HEK293T (cell line): Measurements from ENCODE around the gene C11orf21.

ENCODE experiments used
- ARNT ChIP-seq: fragments of 450-650 bp; IDR thresholded peaks from 2 replicates; pipeline ENCODE4 v1.6.1; 2017; ENCODE audit warnings: mild to moderate bottlenecking
- ELF4 ChIP-seq: fragments of 450-650 bp; IDR thresholded peaks from 2 replicates; pipeline ENCODE4 v1.6.1; 2017; ENCODE audit warnings: antibody characterized with exemption
- FOXM1 ChIP-seq: fragments of 450-650 bp; IDR thresholded peaks from 2 replicates; pipeline ENCODE4 v1.6.1; 2017; ENCODE audit warnings: mild to moderate bottlenecking, borderline replicate concordance
- HDGF ChIP-seq: fragments of 450-650 bp; IDR thresholded peaks from 2 replicates; pipeline ENCODE4 v1.6.1; 2017; ENCODE audit warnings: antibody characterized with exemption, borderline replicate concordance
- LEF1 ChIP-seq: fragments of 450-650 bp; IDR thresholded peaks from 2 replicates; pipeline ENCODE4 v1.6.1; 2017; ENCODE audit warnings: mild to moderate bottlenecking, borderline replicate concordance
- PKNOX1 ChIP-seq: fragments of 450-650 bp; IDR thresholded peaks from 2 replicates; pipeline ENCODE4 v1.6.1; 2016
- SP1 ChIP-seq: fragments of 450-650 bp; IDR thresholded peaks from 2 replicates; pipeline ENCODE4 v1.6.1; 2017
- TARDBP ChIP-seq: fragments of 450-650 bp; IDR thresholded peaks from 2 replicates; pipeline ENCODE4 v1.6.1; 2016

DNA sequence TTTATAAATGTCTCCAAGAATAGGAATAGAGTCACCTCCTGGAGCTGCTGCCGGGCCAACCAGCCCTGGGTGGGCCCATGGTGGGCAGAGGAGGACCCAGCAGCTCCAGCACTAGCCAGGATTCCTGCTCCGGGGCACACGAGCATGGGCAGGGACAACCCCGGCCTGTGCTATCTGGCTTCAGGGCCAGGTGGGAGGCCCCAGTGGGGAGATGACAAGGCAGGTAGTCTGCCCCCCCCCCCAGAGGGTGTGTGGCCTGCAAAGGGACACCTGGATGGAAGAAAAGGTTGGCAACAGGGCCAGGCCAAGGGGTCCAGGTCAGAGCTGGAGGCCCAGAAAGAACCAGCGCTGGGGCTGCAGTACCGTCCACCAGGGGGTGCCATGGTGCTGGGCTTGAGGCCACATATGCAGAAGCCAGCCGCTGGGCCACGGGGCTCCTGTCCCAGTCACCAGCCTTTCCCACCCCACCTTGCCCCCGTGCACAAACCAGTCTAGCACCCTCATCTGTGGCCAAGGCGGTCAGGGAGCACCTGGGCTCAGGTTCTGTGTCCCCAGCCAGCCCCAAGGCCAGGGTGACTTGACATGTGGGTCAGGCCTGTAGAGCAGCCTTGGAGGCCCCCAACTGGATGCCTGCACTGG lies 3.5 kb upstream of the C11orf21 start:
- TF ChIP-seq ELF4 (no peak), ARNT (no peak), PKNOX1 (no peak), SP1 (no peak), FOXM1 (no peak), LEF1 (no peak), HDGF (no peak), TARDBP (no peak)
